Caco-2 (cell line): ENCODE data around the gene CCP110. TPM values are rescaled to one million over a fixed set of nuclear protein-coding genes. Genes with fewer than 3 reads are reported as not detected.
A peak's percentile ranks its signal among the peaks of the same experiment; 100 is the strongest.

Experiments
- BruUV-seq: library from RNA; stranded (reverse); fragments of 400-500 nt; replicated peaks from 2 replicates; lab custom pipeline; 2021; lab: Mats Ljungman, UMichigan
- CTCF ChIA-PET: fragments of 300-600 bp; sonication (Branson Sonifier 250); formaldehyde crosslinking; loops from one replicate; lab custom pipeline; 2022; ENCODE audit warnings: antibody characterized with exemption; lab: Charles Lee
- POLR2A ChIA-PET: fragments of 300-600 bp; sonication (Branson Sonifier 250); formaldehyde crosslinking; loops from one replicate; lab custom pipeline; 2022; ENCODE audit warnings: antibody characterized with exemption; lab: Charles Lee
- DNase-seq, 2 experiments: peaks; one replicate each; pipeline versions ENCODE4 v3.0.0 to v3.0.0-alpha.2; 2020 to 2022
- H3K27me3 ChIP-seq: replicated peaks from 2 replicates; pipeline ENCODE4 v1.6.0; 2011; ENCODE audit warnings: low read length; ENCODE audit not compliant: control insufficient read depth, insufficient read depth
- H3K36me3 ChIP-seq: 2 replicates; pipeline ENCODE4 v1.5.1; 2011; ENCODE audit warnings: low read length; ENCODE audit not compliant: control insufficient read depth, insufficient read depth
- H3K4me1 ChIP-seq: fragments of 250-450 bp; sonication (Bioruptor Pico); 2 replicates; pipeline ENCODE4 v1.5.1; 2020; ENCODE audit warnings: mild to moderate bottlenecking
- H3K4me3 ChIP-seq: 2 replicates; pipeline ENCODE4 v1.5.1; 2011; ENCODE audit warnings: low read depth, mild to moderate bottlenecking, control low read depth, low read length
- H3K9me3 ChIP-seq: fragments of 250-450 bp; sonication (Bioruptor Pico); 2 replicates; pipeline ENCODE4 v1.5.1; 2020; ENCODE audit warnings: mild to moderate bottlenecking, moderate library complexity
- H3K27ac Mint-ChIP-seq: one replicate; pipeline ENCODE4 v1.8.0; 2022; ENCODE audit warnings: mixed read lengths; ENCODE audit not compliant: unreplicated experiment
- H3K27me3 Mint-ChIP-seq: one replicate; pipeline ENCODE4 v1.8.0; 2022; ENCODE audit warnings: mixed read lengths; ENCODE audit not compliant: insufficient read depth, unreplicated experiment
- H3K36me3 Mint-ChIP-seq: one replicate; pipeline ENCODE4 v1.8.0; 2022; ENCODE audit warnings: mild to moderate bottlenecking, mixed read lengths; ENCODE audit not compliant: insufficient read depth, unreplicated experiment
- H3K4me1 Mint-ChIP-seq: one replicate; pipeline ENCODE4 v1.8.0; 2022; ENCODE audit warnings: low read depth, mixed read lengths; ENCODE audit not compliant: unreplicated experiment
- H3K4me3 Mint-ChIP-seq: one replicate; pipeline ENCODE4 v1.8.0; 2022; ENCODE audit warnings: mild to moderate bottlenecking, moderate library complexity, mixed read lengths; ENCODE audit not compliant: unreplicated experiment
- H3K9me3 Mint-ChIP-seq: one replicate; pipeline ENCODE4 v1.8.0; 2022; ENCODE audit warnings: mixed read lengths; ENCODE audit not compliant: unreplicated experiment
- intact Hi-C: fragments of 100-400 bp; cut with micrococcal nuclease; formaldehyde crosslinking; loops from one replicate; pipeline ENCODE4 v1.10.0; 2022; ENCODE audit not compliant: unreplicated experiment
- total RNA-seq: library from RNA; stranded (reverse); gene quantifications from 2 replicates; pipeline ENCODE4 v1.2.3, GENCODE V29; 2022
- TF ChIP-seq, protein P1 (sequence below), 2 experiments: fragments of 200-600 bp in 1 of 2; IDR thresholded peaks; 1 replicate in 1 of 2; 2 replicates in 1 of 2; pipeline versions ENCODE4 v1.5.1 to v1.8.0; 2011 to 2022; ENCODE audit warnings: antibody characterized with exemption in 1 of 2, control low read depth in 1 of 2, inconsistent platforms in 1 of 2, low read depth in 1 of 2, low read length in 1 of 2, mild to moderate bottlenecking in 1 of 2, moderate library complexity in 1 of 2; ENCODE audit not compliant: insufficient read depth in 1 of 2, severe bottlenecking in 1 of 2, unreplicated experiment in 1 of 2

Gene CCP110
- total RNA-seq, 1 experiment from 2014 or later, result 7.5 TPM

DNA sequence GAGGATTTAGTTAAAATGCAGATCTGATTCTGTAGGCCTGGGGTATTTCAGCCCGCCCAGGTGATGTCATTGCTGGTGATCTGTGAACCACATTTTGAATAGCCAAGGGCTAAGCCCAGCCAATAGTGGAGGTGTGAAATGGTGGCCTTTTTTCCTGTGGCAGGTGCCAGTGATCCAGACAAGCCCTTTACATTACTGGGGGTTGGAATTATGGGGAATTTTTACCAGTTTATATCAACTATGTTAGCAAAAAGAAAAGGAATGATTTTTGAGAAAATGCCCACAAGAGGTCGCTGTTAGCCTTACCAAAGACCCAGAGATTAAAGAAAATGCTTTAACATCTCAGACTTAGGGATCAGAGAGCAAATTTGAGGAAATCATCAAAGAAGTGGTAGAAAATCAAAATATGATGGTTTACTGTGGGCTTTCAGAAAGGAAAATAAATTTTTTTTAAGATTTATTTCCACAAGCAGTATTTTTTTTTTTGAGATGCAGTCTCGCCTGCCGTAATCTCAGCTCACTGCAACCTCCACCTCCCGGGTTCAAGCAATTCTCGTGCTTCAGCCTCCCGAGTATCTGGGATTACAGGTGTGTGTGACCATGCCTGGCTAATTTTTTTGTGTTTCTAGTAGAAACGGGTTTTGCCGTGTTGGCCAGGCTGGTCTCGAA lies 35.6 kb downstream of the CCP110 start:
- Histone ChIP-seq H3K36me3 (no peaks in the 10 kb centered on the region), H3K9me3 (no peaks in the 10 kb centered on the region), H3K4me1 (no peaks in the 10 kb centered on the region), H3K4me3 (no peak overlapping the region), H3K27me3 (no peaks in the 10 kb centered on the region)
- Mint-ChIP-seq H3K9me3 (peaks cover 11% of the 10 kb centered on the region), H3K27ac (no peak overlapping the region), H3K4me3 (no peak overlapping the region), H3K36me3 (no peaks in the 10 kb centered on the region), H3K4me1 (no peaks in the 10 kb centered on the region), H3K27me3 (no peaks in the 10 kb centered on the region)
- ChIA-PET POLR2A (no interaction called here), CTCF (interaction anchor here (0.6 kb wide), 1 partner anchor 118 kb away, joined by 3 read pairs; no protein-coding TSS in a partner anchor)
- DNase-seq, result peak in 1 of 2 experiments; percentile 35
- TF ChIP-seq, protein P1, sequence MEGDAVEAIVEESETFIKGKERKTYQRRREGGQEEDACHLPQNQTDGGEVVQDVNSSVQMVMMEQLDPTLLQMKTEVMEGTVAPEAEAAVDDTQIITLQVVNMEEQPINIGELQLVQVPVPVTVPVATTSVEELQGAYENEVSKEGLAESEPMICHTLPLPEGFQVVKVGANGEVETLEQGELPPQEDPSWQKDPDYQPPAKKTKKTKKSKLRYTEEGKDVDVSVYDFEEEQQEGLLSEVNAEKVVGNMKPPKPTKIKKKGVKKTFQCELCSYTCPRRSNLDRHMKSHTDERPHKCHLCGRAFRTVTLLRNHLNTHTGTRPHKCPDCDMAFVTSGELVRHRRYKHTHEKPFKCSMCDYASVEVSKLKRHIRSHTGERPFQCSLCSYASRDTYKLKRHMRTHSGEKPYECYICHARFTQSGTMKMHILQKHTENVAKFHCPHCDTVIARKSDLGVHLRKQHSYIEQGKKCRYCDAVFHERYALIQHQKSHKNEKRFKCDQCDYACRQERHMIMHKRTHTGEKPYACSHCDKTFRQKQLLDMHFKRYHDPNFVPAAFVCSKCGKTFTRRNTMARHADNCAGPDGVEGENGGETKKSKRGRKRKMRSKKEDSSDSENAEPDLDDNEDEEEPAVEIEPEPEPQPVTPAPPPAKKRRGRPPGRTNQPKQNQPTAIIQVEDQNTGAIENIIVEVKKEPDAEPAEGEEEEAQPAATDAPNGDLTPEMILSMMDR (IDR thresholded peaks at IDR 0.05; ENCODE audit: insufficient read depth in 1 of 2, low read depth in 1 of 2, low read length in 1 of 2, severe bottlenecking in 1 of 2, unreplicated experiment in 1 of 2), result peak; percentile 35 to 47
- BruUV-seq, result no TSS peak
- intact Hi-C loops, result loop anchor here (1.0 to 2.0 kb wide), 2 partner anchors 41 to 327 kb away; no protein-coding TSS in a partner anchor

DNA sequence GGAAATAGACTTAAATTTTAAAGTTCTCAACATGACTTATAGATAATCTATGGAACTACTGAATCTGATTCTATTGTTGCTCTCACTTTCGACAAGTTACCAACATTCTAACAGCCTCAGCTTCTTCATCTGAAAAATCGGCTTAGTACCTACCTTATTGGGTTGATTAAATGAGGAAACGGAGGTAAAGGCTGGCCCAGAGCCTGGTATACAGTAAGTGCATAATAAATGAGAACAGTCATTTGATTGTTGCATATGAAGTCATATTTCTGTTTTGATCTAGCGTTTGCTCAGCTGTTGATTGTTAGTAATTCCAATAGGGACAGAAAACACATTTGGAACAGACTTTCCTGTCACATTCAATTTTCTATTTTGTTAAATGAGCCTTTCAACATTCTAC lies 36.3 kb downstream of the CCP110 start:
- Histone ChIP-seq H3K9me3 (no peaks in the 10 kb centered on the region), H3K27me3 (no peaks in the 10 kb centered on the region), H3K36me3 (no peaks in the 10 kb centered on the region), H3K4me3 (no peak overlapping the region), H3K4me1 (no peaks in the 10 kb centered on the region)
- Mint-ChIP-seq H3K27ac (no peak overlapping the region), H3K27me3 (no peaks in the 10 kb centered on the region), H3K4me1 (no peaks in the 10 kb centered on the region), H3K4me3 (no peak overlapping the region), H3K36me3 (no peaks in the 10 kb centered on the region), H3K9me3 (peaks cover 11% of the 10 kb centered on the region)
- no TSS peak for BruUV-seq
- TF ChIP-seq, protein P1 (IDR thresholded peaks at IDR 0.05; ENCODE audit: insufficient read depth in 1 of 2, low read depth in 1 of 2, low read length in 1 of 2, severe bottlenecking in 1 of 2, unreplicated experiment in 1 of 2), result no peak
- intact Hi-C loops, result no loop called here
- POLR2A ChIA-PET, result no interaction called here
- no peak for DNase-seq
- CTCF ChIA-PET, result no interaction called here

DNA sequence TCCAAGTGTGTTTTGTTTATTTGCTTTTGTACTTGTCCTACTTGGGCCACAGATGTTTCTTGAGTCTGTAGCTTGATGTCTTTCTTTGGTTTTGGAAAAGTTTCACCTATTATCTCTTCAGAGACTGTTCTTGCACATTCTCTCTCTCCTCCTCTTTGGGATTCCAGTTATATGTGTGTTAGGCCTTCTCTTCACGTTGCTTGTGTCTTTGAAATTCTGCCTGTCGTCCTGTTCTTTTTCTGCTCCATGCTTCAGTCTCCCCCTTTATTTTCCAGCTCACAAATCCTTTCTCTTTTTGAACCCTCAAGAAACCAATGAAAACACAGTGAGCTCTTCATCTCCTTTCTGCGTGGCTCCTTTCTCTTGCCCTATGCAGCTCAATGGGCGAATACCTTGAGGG lies 39.6 kb downstream of the CCP110 start:
- no peak for DNase-seq
- H3K36me3 ChIP-seq, result no peaks in the 10 kb centered on the region
- no peaks in the 10 kb centered on the region for H3K27me3 ChIP-seq
- no TSS peak for BruUV-seq
- intact Hi-C loops, result no loop called here
- Mint-ChIP-seq H3K27ac (no peak overlapping the region), H3K36me3 (no peaks in the 10 kb centered on the region), H3K27me3 (no peaks in the 10 kb centered on the region), H3K9me3 (peaks cover 11% of the 10 kb centered on the region), H3K4me1 (no peaks in the 10 kb centered on the region), H3K4me3 (no peak overlapping the region)
- H3K4me1 ChIP-seq, result no peaks in the 10 kb centered on the region
- no peak overlapping the region for H3K4me3 ChIP-seq
- POLR2A ChIA-PET, result no interaction called here
- CTCF ChIA-PET, result interaction anchor here (1.9 kb wide), 1 partner anchor 21 kb away, joined by 4 read pairs; no protein-coding TSS in a partner anchor
- no peaks in the 10 kb centered on the region for H3K9me3 ChIP-seq
- TF ChIP-seq, protein P1 (IDR thresholded peaks at IDR 0.05; ENCODE audit: insufficient read depth in 1 of 2, low read depth in 1 of 2, low read length in 1 of 2, severe bottlenecking in 1 of 2, unreplicated experiment in 1 of 2), result no peak
